Transverse colon (tissue), 4 donors: ENCODE results near the gene CMC1. TPM values are rescaled to one million over a fixed set of nuclear protein-coding genes. Genes with fewer than 3 reads are reported as not detected.

ENCODE experiments used
- DNase-seq: peaks from one replicate; pipeline ENCODE4 v3.0.0-alpha.2; 2019
- H3K27ac ChIP-seq, 4 donors: fragments of 200-600 bp; sonication (generic); 2 replicates each; pipeline ENCODE4 v1.5.1; 2016 to 2018; ENCODE audit warnings: inconsistent platforms in 4 of 4
- H3K27me3 ChIP-seq: fragments of 200-600 bp; sonication (generic); 2 replicates; pipeline ENCODE4 v1.5.1; 2017; ENCODE audit warnings: inconsistent platforms
- H3K36me3 ChIP-seq, 4 donors: fragments of 200-600 bp; sonication (generic); 2 replicates each; pipeline ENCODE4 v1.5.1; 2017 to 2019; ENCODE audit warnings: inconsistent platforms in 4 of 4
- H3K4me1 ChIP-seq, 4 donors: fragments of 200-600 bp; sonication (generic); 2 replicates each; pipeline ENCODE4 v1.5.1; 2017 to 2020; ENCODE audit warnings: inconsistent platforms in 4 of 4
- H3K4me3 ChIP-seq, 4 donors: fragments of 200-600 bp; sonication (generic); 1 replicate in 1 of 4; 2 replicates in 3 of 4; pipeline versions ENCODE4 v1.5.1 to v1.6.1; 2017 to 2019; ENCODE audit warnings: inconsistent platforms in 4 of 4
- H3K9me3 ChIP-seq, 2 donors: fragments of 200-600 bp; sonication (generic); 2 replicates each; pipeline ENCODE4 v1.5.1; 2017 to 2019; ENCODE audit warnings: inconsistent platforms in 2 of 2
- CTCF ChIP-seq, 5 experiments: fragments of 200-600 bp in 3 of 5; fragments of 450-650 bp in 2 of 5; sonication (generic) in 3 of 5; IDR thresholded peaks; 1 replicate in 2 of 5; 2 replicates in 3 of 5; pipeline ENCODE4 v1.5.1; 2016 to 2017; ENCODE audit warnings: antibody characterized with exemption in 5 of 5, inconsistent platforms in 3 of 5, mild to moderate bottlenecking in 2 of 5, moderate library complexity in 1 of 5
- EP300 ChIP-seq: sonication (generic); formaldehyde crosslinking; IDR thresholded peaks from one replicate; pipeline ENCODE4 v1.6.1; 2017; ENCODE audit warnings: antibody characterized with exemption, low read depth
- POLR2A ChIP-seq: fragments of 450-650 bp; IDR thresholded peaks from one replicate; pipeline ENCODE4 v1.6.1; 2016; ENCODE audit warnings: antibody characterized with exemption, mild to moderate bottlenecking, moderate library complexity
- POLR2AphosphoS5 ChIP-seq, 3 donors: sonication (generic); formaldehyde crosslinking; IDR thresholded peaks; one replicate each; pipeline ENCODE4 v1.6.1; 2016; ENCODE audit warnings: antibody characterized with exemption in 3 of 3
- WGBS, 2 donors: methylation state at CpG; one replicate each; pipeline ENCODE4 v1.1.5; 2018; ENCODE audit warnings: low coverage in 1 of 2; 5-methylcytosine and 5-hydroxymethylcytosine counted together
- in situ Hi-C, 4 donors: fragments of 200-750 bp; cut with MboI; loops; one replicate each; pipeline versions ENCODE4 v1.15.0 to v1.15.1; 2017; ENCODE audit warnings: low sequenced_read_pairs in 3 of 4, low pct_ligation_motif_present in 1 of 4, low pct_unique_long_range_greater_than_20kb in 1 of 4
- intact Hi-C: fragments of 100-400 bp; cut with DNase I; formaldehyde crosslinking; loops from one replicate; pipeline ENCODE4 v1.15.1; 2023; ENCODE audit warnings: low total_unique reads
- total RNA-seq, 4 donors: library from RNA; depleted of rRNA; stranded (reverse); fragments of >200 nt; gene quantifications; one replicate each; pipeline ENCODE4 v1.1.0, GENCODE V29; 2016

CMC1 gene
- total RNA-seq, 4 donors from 2014 or later, result 0.20 to 15.2 (median 10.7) TPM

GRCh38 chr3:28239108-28239507, 2.3 kb upstream of the CMC1 start:
- intact Hi-C loops, result no loop called here
- TF ChIP-seq POLR2A (no peak), CTCF (IDR thresholded peaks at IDR 0.05) (no peak), POLR2AphosphoS5 (IDR thresholded peaks at IDR 0.05) (no peak), EP300 (no peak)
- no peak for DNase-seq
- H3K9me3 ChIP-seq, result no peaks in the 10 kb centered on the region
- no peaks in the 10 kb centered on the region for H3K36me3 ChIP-seq
- H3K4me3 ChIP-seq, result no peak overlapping the region
- peaks cover 0 to 25% (median 19%) of the 10 kb centered on the region in 4 donors for H3K4me1 ChIP-seq
- no peaks in the 10 kb centered on the region for H3K27me3 ChIP-seq
- WGBS, 2 donors, result 44 to 83% methylated on average over 3 of the region's 3 CpGs
- in situ Hi-C loops, result no loop called here
- H3K27ac ChIP-seq, result no peak overlapping the region

GRCh38 chr3:28240441-28240840, 978 bp upstream of the CMC1 start:
- WGBS, 2 donors, result 41 to 69% methylated on average over 2 to 7 of the region's 7 CpGs
- no peak for DNase-seq
- Histone ChIP-seq H3K36me3 (no peaks in the 10 kb centered on the region), H3K27ac (peak overlapping the region; percentile 87 to 92 (median 88)), H3K9me3 (no peaks in the 10 kb centered on the region), H3K4me1 (peaks cover 0 to 29% (median 21%) of the 10 kb centered on the region in 4 donors), H3K27me3 (no peaks in the 10 kb centered on the region), H3K4me3 (peak overlapping the region in 2 of 4 donors; percentile 80 to 94)
- TF ChIP-seq POLR2A (no peak), POLR2AphosphoS5 (IDR thresholded peaks at IDR 0.05) (no peak), CTCF (IDR thresholded peaks at IDR 0.05) (no peak)
- in situ Hi-C loops, result no loop called here
- intact Hi-C loops, result no loop called here

GRCh38 chr3:28242519-28242918, 1.1 kb downstream of the CMC1 start:
- peak overlapping the region in 3 of 4 donors; percentile 87 to 92 (median 88) for H3K27ac ChIP-seq
- intact Hi-C loops, result no loop called here
- peaks cover 0 to 29% (median 21%) of the 10 kb centered on the region in 4 donors for H3K4me1 ChIP-seq
- WGBS, 2 donors, result 84 to 86% methylated on average over 2 to 3 of the region's 3 CpGs
- no peak for TF ChIP-seq POLR2A
- no peak for TF ChIP-seq POLR2AphosphoS5 (IDR thresholded peaks at IDR 0.05)
- TF ChIP-seq EP300, result no peak
- TF ChIP-seq CTCF (IDR thresholded peaks at IDR 0.05), result no peak
- H3K4me3 ChIP-seq, result peak overlapping the region in 3 of 4 donors; percentile 73 to 94 (median 80)
- H3K36me3 ChIP-seq, result no peaks in the 10 kb centered on the region
- no peaks in the 10 kb centered on the region for H3K9me3 ChIP-seq
- H3K27me3 ChIP-seq, result no peaks in the 10 kb centered on the region
- in situ Hi-C loops, result no loop called here
- no peak for DNase-seq

GRCh38 chr3:28243424-28244106, 2.1 kb downstream of the CMC1 start:
- Histone ChIP-seq H3K9me3 (no peaks in the 10 kb centered on the region), H3K27me3 (no peaks in the 10 kb centered on the region), H3K4me3 (no peak overlapping the region), H3K36me3 (no peaks in the 10 kb centered on the region), H3K27ac (no peak overlapping the region), H3K4me1 (peaks cover 0 to 29% (median 21%) of the 10 kb centered on the region in 4 donors)
- intact Hi-C loops, result no loop called here
- 56% methylated on average over 3 of the region's 3 CpGs; no CpG with 5 or more reads in 1 of the 2 donors for WGBS, 2 donors
- no peak for DNase-seq
- in situ Hi-C loops, result no loop called here
- TF ChIP-seq POLR2AphosphoS5 (IDR thresholded peaks at IDR 0.05) (no peak), CTCF (IDR thresholded peaks at IDR 0.05) (no peak), POLR2A (no peak), EP300 (no peak)
